Activated T-helper 1 cell treated with Interleukin-2 at 50 U/mL for 16 hours (primary cell): Measurements from ENCODE around the gene TUNAR.

Experiments
- DNase-seq: peaks from one replicate; pipeline ENCODE4 v3.0.0-alpha.2; 2020; ENCODE audit warnings: low read depth

The TUNAR gene

GRCh38 chr14:95872777-95873176 lies 3.9 kb upstream of the TUNAR start:
- DNase-seq, result no peak

- no peak for DNase-seq
Observed at GRCh38 chr14:95875831-95876760, 536 bp upstream of the TUNAR start.

- DNase-seq, result no peak
Observed at GRCh38 chr14:95877633-95878032, 1.0 kb downstream of the TUNAR start.

GRCh38 chr14:95884377-95884776 lies 7.7 kb downstream of the TUNAR start:
- DNase-seq, result no peak

GRCh38 chr14:95885278-95885677 lies 8.6 kb downstream of the TUNAR start:
- DNase-seq, result no peak

- DNase-seq, result no peak
Observed at GRCh38 chr14:95885866-95886265, 9.2 kb downstream of the TUNAR start.

- no peak for DNase-seq
Observed at GRCh38 chr14:95886366-95887056, 9.9 kb downstream of the TUNAR start.

- no peak for DNase-seq
Observed at GRCh38 chr14:95887351-95887750, 10.7 kb downstream of the TUNAR start.

GRCh38 chr14:95889236-95889979 lies 12.8 kb downstream of the TUNAR start:
- no peak for DNase-seq

GRCh38 chr14:95891742-95892141 lies 15.1 kb downstream of the TUNAR start:
- DNase-seq, result no peak

- DNase-seq, result no peak
Observed at GRCh38 chr14:95892142-95892541, 15.5 kb downstream of the TUNAR start.

GRCh38 chr14:95895720-95896119 lies 19.1 kb downstream of the TUNAR start:
- no peak for DNase-seq

- DNase-seq, result no peak
Observed at GRCh38 chr14:95896498-95897135, 20.0 kb downstream of the TUNAR start.

- no peak for DNase-seq
Observed at GRCh38 chr14:95897280-95897679, 20.6 kb downstream of the TUNAR start.

GRCh38 chr14:95901054-95901453 lies 24.4 kb downstream of the TUNAR start:
- DNase-seq, result no peak

- DNase-seq, result no peak
Observed at GRCh38 chr14:95902273-95902826, 25.7 kb downstream of the TUNAR start.

- DNase-seq, result no peak
Observed at GRCh38 chr14:95903165-95903564, 26.5 kb downstream of the TUNAR start.

- DNase-seq, result no peak
Observed at GRCh38 chr14:95903616-95904107, 27.0 kb downstream of the TUNAR start.

GRCh38 chr14:95906591-95906990 lies 30.0 kb downstream of the TUNAR start:
- DNase-seq, result no peak

GRCh38 chr14:95910628-95911027 lies 34.0 kb downstream of the TUNAR start:
- DNase-seq, result no peak

GRCh38 chr14:95911456-95911855 lies 34.8 kb downstream of the TUNAR start:
- no peak for DNase-seq

- DNase-seq, result no peak
Observed at GRCh38 chr14:95915330-95915729, 38.7 kb downstream of the TUNAR start.
